ENCODE data around the gene RFK.
"Not testable (repeated sequence)": the region's sequence is repeated elsewhere in the genome, so short reads cannot be mapped to it uniquely, and the experiment has no call there.

The RFK gene

DNA sequence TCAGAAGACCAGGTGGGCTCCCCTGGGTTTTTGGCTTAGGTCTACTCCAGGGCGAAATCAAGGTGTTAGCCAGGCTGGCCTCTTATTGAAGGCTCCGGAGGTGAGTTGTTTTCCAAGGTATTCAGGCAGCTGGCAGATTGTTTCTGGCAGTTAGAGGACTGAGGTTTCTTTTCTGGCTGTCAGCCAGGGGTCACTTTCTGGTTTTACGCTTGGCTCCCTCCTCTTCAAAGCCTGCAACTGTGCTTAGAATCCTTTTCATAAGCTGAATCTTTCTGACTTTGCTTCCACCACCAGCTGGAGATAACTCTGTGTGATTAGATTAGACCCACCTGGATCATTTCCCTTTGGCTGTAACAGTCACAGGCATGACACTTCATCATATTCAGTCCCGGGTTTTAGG, 24.6 kb downstream of the RFK start:
- no peak for DNase-seq

DNA sequence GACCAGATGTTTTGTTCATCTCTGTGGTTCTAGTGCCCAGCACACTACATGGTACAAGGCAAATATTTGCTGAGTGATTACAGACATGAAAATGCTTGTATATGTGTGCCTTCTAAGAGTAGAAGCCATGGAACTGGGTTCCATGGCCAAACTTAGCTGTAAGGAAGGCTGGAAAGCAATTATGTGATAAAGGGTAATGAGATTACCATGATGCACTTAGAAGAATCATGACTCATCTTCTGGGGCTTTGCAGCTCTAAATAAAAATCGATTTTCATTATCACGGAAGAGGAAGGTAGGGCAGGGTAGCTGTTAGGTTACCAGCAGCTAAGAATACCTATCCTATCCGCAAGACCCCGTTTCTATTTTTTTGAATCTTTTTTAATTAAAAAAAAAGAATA, 28.0 kb downstream of the RFK start:
- no peak for DNase-seq

- no peak for DNase-seq
These were observed 29.2 kb downstream of the RFK start for GRCh38 chr9:76365028-76365427.

GRCh38 chr9:76363032-76363395, 31.2 kb downstream of the RFK start:
- no peak for DNase-seq

DNA sequence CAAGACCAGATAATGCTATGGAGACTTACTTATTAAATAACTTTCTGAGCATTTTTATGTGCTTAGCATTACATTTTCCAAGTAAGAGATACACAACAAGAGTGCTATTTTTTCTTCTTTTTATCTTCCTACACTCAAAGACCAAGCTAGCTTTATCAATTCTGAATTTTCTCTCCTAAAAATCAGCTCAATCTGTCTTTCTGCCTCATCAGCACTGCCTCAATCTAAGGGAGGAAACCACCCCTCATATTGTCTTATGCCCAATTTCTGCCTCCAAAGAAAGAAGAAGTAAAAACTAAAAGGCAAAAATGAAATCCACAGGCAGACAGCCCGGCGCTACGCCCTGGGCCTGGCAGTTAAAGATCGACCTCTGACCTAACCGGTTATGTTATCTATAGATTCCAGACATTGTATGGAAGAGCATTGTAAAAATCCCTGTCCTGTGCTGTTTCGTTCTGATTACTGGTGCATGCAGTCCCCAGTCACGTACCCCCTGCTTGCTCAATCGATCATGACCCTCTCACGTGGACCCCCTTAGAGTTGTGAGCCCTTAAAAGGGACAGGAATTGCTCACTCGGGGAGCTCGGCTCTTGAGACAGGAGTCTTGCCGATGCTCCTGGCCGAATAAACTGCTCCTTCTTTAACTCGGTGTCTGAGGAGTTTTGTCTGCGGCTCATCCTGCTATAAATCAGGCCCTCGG, 31.7 kb downstream of the RFK start:
- not testable (repeated sequence) for DNase-seq

DNA sequence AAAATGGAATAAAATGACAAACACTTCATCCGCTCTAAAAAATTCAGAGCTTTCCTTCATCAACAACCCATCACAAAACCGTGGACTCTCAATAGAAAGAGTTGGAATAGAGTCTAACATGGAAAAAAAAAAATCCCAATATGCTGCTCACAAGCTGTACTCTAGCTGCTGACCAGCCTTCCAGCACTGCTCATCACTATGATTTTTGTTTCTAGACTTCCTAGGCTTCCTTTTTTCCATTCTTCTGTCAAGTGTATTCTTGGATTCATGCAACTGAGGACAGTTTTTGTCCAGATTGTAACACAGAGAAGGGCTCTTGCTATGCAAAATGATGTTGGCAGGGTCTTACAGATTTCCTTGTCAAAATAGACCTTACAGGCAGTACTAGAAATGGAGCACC, 34.5 kb downstream of the RFK start:
- no peak for DNase-seq

DNA sequence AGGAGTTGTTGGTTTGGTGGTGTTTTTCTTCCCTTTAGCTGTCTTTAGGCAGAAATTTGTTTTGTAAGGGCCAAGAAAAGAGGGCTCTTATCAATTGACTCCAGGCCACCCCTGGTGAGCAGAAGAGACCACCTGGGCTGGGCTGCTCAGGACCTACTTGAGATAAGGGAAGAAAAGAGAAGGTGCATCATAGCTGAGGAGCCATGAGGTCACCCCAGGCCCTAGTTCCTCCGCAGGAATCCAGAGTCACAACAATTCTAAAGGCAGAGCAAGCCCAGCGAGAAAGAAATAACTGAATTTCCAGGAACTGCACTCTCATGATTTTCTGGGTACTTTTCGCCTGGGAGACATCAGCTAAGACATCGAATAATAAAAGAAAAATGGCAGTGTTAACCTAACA, 34.9 kb downstream of the RFK start:
- no peak for DNase-seq

DNA sequence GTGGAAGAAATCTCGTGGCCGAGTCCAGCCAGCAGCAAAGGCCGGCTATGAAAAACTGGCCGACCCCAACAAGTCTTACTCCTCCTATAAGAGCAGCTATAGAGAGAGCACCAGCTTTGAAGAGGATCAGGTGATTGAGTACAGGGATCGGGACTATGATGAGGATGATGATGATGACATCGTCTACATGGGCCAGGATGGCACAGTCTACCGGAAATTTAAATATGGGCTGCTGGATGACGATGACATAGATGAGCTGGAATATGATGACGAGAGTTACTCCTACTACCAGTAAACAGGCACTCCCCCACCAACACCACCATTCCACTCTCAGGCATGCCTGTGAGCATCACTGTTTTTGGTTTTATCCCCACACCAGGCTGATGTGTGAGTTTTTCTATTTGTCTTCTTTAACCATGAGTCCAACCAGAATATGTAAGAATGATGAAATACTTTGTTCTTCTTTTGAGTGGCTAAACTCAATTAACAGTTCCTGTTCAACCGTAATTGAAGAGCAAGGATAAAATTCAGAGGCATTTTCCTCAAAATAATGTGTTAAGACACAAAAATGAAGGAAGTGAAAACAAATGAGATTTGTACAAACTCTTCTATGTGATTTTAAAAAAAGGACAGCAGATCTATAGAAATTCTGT, 35.5 kb downstream of the RFK start:
- DNase-seq = no peak

- no peak for DNase-seq
These were observed 36.7 kb downstream of the RFK start for GRCh38 chr9:76357555-76357954.

- DNase-seq = no peak
These were observed 38.3 kb downstream of the RFK start for GRCh38 chr9:76355886-76356285.

DNA sequence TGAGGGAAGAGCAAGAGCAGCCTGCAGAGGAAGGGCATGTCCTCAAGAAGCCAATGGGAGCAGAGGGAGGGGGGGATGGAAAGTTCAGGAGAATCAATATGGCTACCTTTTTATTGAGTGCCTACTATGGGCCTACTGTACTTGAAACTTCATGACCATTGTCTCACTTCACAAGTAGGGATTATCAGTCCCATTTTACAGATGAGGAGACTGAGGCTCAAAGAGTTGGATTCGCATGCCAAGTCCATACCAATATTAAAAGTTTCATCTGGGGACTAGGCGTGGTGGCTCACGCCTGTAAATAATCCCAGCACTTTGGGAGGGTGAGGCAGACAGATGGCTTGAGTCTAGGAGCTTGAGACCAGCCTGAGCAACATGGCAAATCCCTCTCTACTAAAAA, 40.0 kb downstream of the RFK start:
- no peak for DNase-seq

GRCh38 chr9:76353280-76353679, 40.9 kb downstream of the RFK start:
- DNase-seq = no peak

DNA sequence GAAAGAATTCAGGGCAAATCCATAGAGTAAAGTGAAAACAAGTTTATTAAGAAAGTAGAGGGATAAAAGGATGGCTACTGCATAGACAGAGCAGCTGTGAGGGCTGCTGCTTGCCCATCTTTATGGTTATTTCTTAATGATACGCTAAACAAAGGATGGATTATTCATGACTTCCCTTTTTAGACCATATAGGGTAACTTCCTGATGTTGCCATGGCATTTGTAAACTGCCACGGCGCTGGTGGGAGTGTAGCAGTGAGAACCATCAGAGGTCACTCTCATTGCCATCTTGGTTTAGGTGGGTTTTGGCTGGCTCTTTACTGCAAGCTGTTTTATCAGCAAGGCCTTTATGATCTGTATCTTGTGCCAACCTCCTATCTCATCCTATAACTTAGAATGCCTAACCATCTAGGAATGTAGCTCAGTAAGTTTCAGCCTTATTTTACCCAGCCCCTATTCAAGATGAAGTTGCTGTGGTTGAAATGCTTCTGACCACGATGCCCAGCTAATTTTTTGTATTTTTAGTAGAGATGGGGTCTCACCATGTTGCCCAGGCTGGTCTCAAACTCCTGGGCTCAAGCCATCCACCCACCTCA, 42.1 kb downstream of the RFK start:
- no peak for DNase-seq

GRCh38 chr9:76351006-76351405, 43.2 kb downstream of the RFK start:
- DNase-seq = no peak

- no peak for DNase-seq
These were observed 44.4 kb downstream of the RFK start for GRCh38 chr9:76349865-76350264.

DNA sequence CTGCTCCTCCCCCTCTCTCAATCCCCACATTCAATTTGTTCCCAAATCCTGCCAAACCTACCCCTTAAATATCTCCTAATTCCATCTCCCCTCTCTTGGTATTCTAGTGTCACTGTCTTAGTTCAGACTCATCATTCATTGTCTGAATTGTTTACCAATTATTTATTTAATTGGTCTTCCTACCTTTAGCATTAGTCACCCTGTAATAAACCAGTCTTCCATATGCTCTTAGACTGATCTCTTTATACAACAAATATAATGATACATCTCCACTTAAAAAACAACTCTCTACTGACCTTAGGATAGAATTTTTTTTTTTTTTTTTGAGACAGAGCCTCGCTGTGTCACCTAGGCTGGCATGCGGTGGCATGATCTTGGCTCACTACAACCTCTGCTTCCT, 51.4 kb downstream of the RFK start:
- no peak for DNase-seq

- DNase-seq = no peak
These were observed 52.0 kb downstream of the RFK start for GRCh38 chr9:76342201-76342600.

DNA sequence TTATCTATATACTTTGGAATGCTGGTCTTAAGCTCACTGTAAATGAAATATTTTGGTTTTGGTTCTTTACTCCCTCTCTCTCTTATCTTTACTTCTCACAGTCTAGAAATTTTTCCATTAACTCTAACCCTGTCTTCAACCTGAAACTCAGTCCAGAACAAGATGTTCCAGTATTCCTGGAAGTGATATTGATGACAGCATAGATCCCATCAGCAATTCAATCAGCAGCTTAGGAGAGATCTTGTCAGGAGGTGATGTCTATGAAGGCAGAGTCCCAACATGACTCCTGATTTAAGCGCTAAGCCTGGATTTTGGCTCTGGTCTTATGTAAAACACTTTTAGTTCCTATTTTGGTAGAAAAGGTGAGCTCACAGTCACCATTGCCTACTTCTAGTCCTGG, 52.6 kb downstream of the RFK start:
- DNase-seq = no peak

- DNase-seq = no peak
These were observed 55.8 kb downstream of the RFK start for GRCh38 chr9:76338418-76338817.

GRCh38 chr9:76336027-76336426, 58.2 kb downstream of the RFK start:
- DNase-seq = no peak
